IMR-90 (cell line): ENCODE data around the gene ARF1. TPM values are rescaled to one million over a fixed set of nuclear protein-coding genes. Genes with fewer than 3 reads are reported as not detected.

Experiments
- ATAC-seq: fragments of 200-7000 bp; cut with Tn5 transposase; 2 replicates; pipeline ENCODE4 v1.9.1; 2020; ENCODE audit warnings: low read depth, mild to moderate bottlenecking, moderate library complexity
- BruUV-seq: library from RNA; stranded (reverse); fragments of 400-500 nt; replicated peaks from 2 replicates; lab custom pipeline; 2021; lab: Mats Ljungman, UMichigan
- CTCF ChIA-PET: fragments of 300-600 bp; formaldehyde crosslinking; extraction: SDS; loops from one replicate; lab custom pipeline; 2021; ENCODE audit warnings: antibody characterized with exemption; lab: Yijun Ruan, JAX
- POLR2A ChIA-PET: fragments of 300-600 bp; sonication (Branson Sonifier 250); formaldehyde crosslinking; loops from one replicate; lab custom pipeline; 2022; ENCODE audit warnings: antibody characterized with exemption; ENCODE audit not compliant: unreplicated experiment; lab: Charles Lee
- DNase-seq: peaks from one replicate; pipeline ENCODE4 v3.0.0; 2013
- H2AFZ ChIP-seq: replicated peaks from 2 replicates; pipeline ENCODE3; 2013; ENCODE audit warnings: low read length, mild to moderate bottlenecking; ENCODE audit not compliant: poor library complexity
- H2AK5ac ChIP-seq: 2 replicates; pipeline ENCODE4 v1.6.1; 2013; ENCODE audit warnings: low read depth, low read length, inconsistent platforms
- H2AK9ac ChIP-seq: replicated peaks from 2 replicates; pipeline ENCODE3; 2013; ENCODE audit warnings: mild to moderate bottlenecking, low read depth, low read length, moderate library complexity; ENCODE audit not compliant: poor library complexity
- H2BK120ac ChIP-seq: 2 replicates; pipeline ENCODE4 v1.6.1; 2013; ENCODE audit warnings: low read depth, low read length, inconsistent platforms
- H2BK15ac ChIP-seq: 3 replicates; pipeline ENCODE4 v1.6.1; 2013; ENCODE audit warnings: low read depth, low read length, inconsistent platforms
- H2BK20ac ChIP-seq: 2 replicates; pipeline ENCODE4 v1.6.1; 2013; ENCODE audit warnings: low read depth, mild to moderate bottlenecking, inconsistent platforms, low read length, moderate library complexity
- H2BK5ac ChIP-seq: 2 replicates; pipeline ENCODE4 v1.6.1; 2013; ENCODE audit warnings: mild to moderate bottlenecking, low read depth, low read length, inconsistent platforms; ENCODE audit not compliant: poor library complexity, severe bottlenecking
- H3K14ac ChIP-seq: replicated peaks from 2 replicates; pipeline ENCODE4 v1.6.1; 2013; ENCODE audit warnings: low read depth, low read length, inconsistent platforms
- H3K18ac ChIP-seq: 2 replicates; pipeline ENCODE4 v1.6.1; 2013; ENCODE audit warnings: low read depth, low read length, control low read depth
- H3K23ac ChIP-seq: 2 replicates; pipeline ENCODE4 v1.6.1; 2013; ENCODE audit warnings: low read depth, low read length, inconsistent platforms
- H3K27ac ChIP-seq: 2 replicates; pipeline ENCODE4 v1.5.1; 2013; ENCODE audit warnings: mild to moderate bottlenecking, control low read depth, low read length; ENCODE audit not compliant: insufficient read depth
- H3K27me3 ChIP-seq: 2 replicates; pipeline ENCODE4 v1.6.1; 2013; ENCODE audit warnings: low read length; ENCODE audit not compliant: control insufficient read depth, insufficient read depth
- H3K36me3 ChIP-seq: 2 replicates; pipeline ENCODE4 v1.6.1; 2013; ENCODE audit warnings: low read length, mixed read lengths; ENCODE audit not compliant: control insufficient read depth, insufficient read depth
- H3K4ac ChIP-seq: 2 replicates; pipeline ENCODE4 v1.6.1; 2013; ENCODE audit warnings: low read depth, low read length, inconsistent platforms
- H3K4me1 ChIP-seq: 2 replicates; pipeline ENCODE4 v1.6.1; 2013; ENCODE audit warnings: low read length, mixed read lengths; ENCODE audit not compliant: control insufficient read depth, insufficient read depth
- H3K4me2 ChIP-seq: 2 replicates; pipeline ENCODE4 v1.6.1; 2013; ENCODE audit warnings: low read depth, mild to moderate bottlenecking, control low read depth, low read length, moderate library complexity
- H3K4me3 ChIP-seq: 2 replicates; pipeline ENCODE4 v1.5.1; 2013; ENCODE audit warnings: low read depth, mild to moderate bottlenecking, control low read depth, low read length, moderate library complexity; ENCODE audit not compliant: insufficient read depth
- H3K56ac ChIP-seq: 2 replicates; pipeline ENCODE4 v1.6.1; 2013; ENCODE audit warnings: low read length, inconsistent platforms; ENCODE audit not compliant: insufficient read depth; ENCODE audit errors: extremely low read depth
- H3K79me1 ChIP-seq, 2 experiments: 2 replicates each; pipeline ENCODE4 v1.6.1; 2013; ENCODE audit warnings: low read length in 2 of 2, inconsistent platforms in 1 of 2, low read depth in 1 of 2
- H3K9ac ChIP-seq: 2 replicates; pipeline ENCODE4 v1.6.1; 2013; ENCODE audit warnings: low read depth, low read length, control low read depth
- H3K9me1 ChIP-seq: 2 replicates; pipeline ENCODE4 v1.6.1; 2013; ENCODE audit warnings: low read length, inconsistent platforms; ENCODE audit not compliant: insufficient read depth
- H3K9me3 ChIP-seq: 2 replicates; pipeline ENCODE4 v1.6.1; 2013; ENCODE audit warnings: low read length; ENCODE audit not compliant: control insufficient read depth, insufficient read depth
- H4K20me1 ChIP-seq: 2 replicates; pipeline ENCODE4 v1.6.1; 2013; ENCODE audit warnings: low read length, inconsistent platforms; ENCODE audit not compliant: insufficient read depth
- H4K5ac ChIP-seq: 2 replicates; pipeline ENCODE4 v1.6.1; 2013; ENCODE audit warnings: mild to moderate bottlenecking, low read depth, low read length, control low read depth
- H4K8ac ChIP-seq, 2 experiments: 2 replicates each; pipeline ENCODE4 v1.6.1; 2013; ENCODE audit warnings: low read depth in 2 of 2, low read length in 2 of 2, control low read depth in 1 of 2, inconsistent platforms in 1 of 2
- H4K91ac ChIP-seq: 2 replicates; pipeline ENCODE4 v1.6.1; 2013; ENCODE audit warnings: low read depth, low read length, inconsistent platforms; ENCODE audit not compliant: insufficient read depth
- CEBPB ChIP-seq: IDR thresholded peaks from 2 replicates; pipeline ENCODE4 v1.6.1; 2012; ENCODE audit warnings: low read depth, low read length, improper control_type of control experiment
- CHD1 ChIP-seq: IDR thresholded peaks from 2 replicates; pipeline ENCODE4 v1.6.1; 2012; ENCODE audit warnings: low read depth, low read length, improper control_type of control experiment
- CTCF ChIP-seq: conservative IDR thresholded peaks from 2 replicates; pipeline ENCODE4 v1.5.1; 2012; ENCODE audit warnings: mild to moderate bottlenecking, low read depth, low read length, improper control_type of control experiment
- FOS ChIP-seq: fragments of 150-350 bp; IDR thresholded peaks from 2 replicates; pipeline ENCODE4 v1.6.1; 2016; ENCODE audit warnings: low read depth, low read length
- MAFK ChIP-seq: IDR thresholded peaks from 2 replicates; pipeline ENCODE4 v1.6.1; 2012; ENCODE audit warnings: low read depth, low read length, improper control_type of control experiment
- MAZ ChIP-seq: IDR thresholded peaks from 2 replicates; pipeline ENCODE4 v1.6.1; 2012; ENCODE audit warnings: low read depth, mild to moderate bottlenecking, low read length, improper control_type of control experiment, moderate library complexity, borderline replicate concordance
- MXI1 ChIP-seq: IDR thresholded peaks from 2 replicates; pipeline ENCODE4 v1.6.1; 2012; ENCODE audit warnings: low read depth, mild to moderate bottlenecking, low read length, moderate library complexity, borderline replicate concordance
- NFE2L2 ChIP-seq: fragments of 150-350 bp; IDR thresholded peaks from 2 replicates; pipeline ENCODE4 v1.6.1; 2016; ENCODE audit warnings: low read depth, mild to moderate bottlenecking, low read length
- RAD21 ChIP-seq: IDR thresholded peaks from 2 replicates; pipeline ENCODE4 v1.6.1; 2012; ENCODE audit warnings: low read length, improper control_type of control experiment
- RCOR1 ChIP-seq: IDR thresholded peaks from 2 replicates; pipeline ENCODE4 v1.6.1; 2012; ENCODE audit warnings: mild to moderate bottlenecking, low read length, improper control_type of control experiment; ENCODE audit not compliant: insufficient replicate concordance
- RFX5 ChIP-seq: IDR thresholded peaks from 2 replicates; pipeline ENCODE4 v1.8.0; 2012; ENCODE audit warnings: low read depth, mild to moderate bottlenecking, low read length, moderate library complexity
- SMC3 ChIP-seq: fragments of 150-350 bp; IDR thresholded peaks from 2 replicates; pipeline ENCODE4 v1.6.1; 2016; ENCODE audit warnings: low read depth, mild to moderate bottlenecking, antibody characterized with exemption, low read length, moderate library complexity
- WGBS, 2 experiments: methylation state at CpG; one replicate each; pipeline versions ENCODE4 v1.1.5 to v1.1.7; 2013; ENCODE audit warnings: missing lambda C conversion rate in 2 of 2; ENCODE audit not compliant: insufficient read length in 1 of 2; ENCODE audit errors: extremely low coverage in 2 of 2; 5-methylcytosine and 5-hydroxymethylcytosine counted together
- dilution Hi-C: fragments of 300-500 bp; cut with HindIII; formaldehyde crosslinking; loops from one replicate; pipeline ENCODE4 v1.14.3; 2018; ENCODE audit warnings: low sequenced_read_pairs; ENCODE audit not compliant: unreplicated experiment
- in situ Hi-C: fragments of 300-500 bp; cut with MboI; formaldehyde crosslinking; loops from 3 replicates; pipeline ENCODE4 v1.14.3; 2019; ENCODE audit warnings: low sequenced_read_pairs, inconsistent platforms, mixed read lengths
- intact Hi-C: fragments of 100-400 bp; cut with micrococcal nuclease; formaldehyde crosslinking; loops from 2 replicates; pipeline ENCODE4 v1.10.0; 2022
- polyA plus RNA-seq, 3 experiments: library from polyadenylated mRNA; depleted of rRNA; stranded (reverse); fragments of >200 nt; gene quantifications; 2 replicates each; pipeline ENCODE4 v1.2.3, GENCODE V29; 2012; ENCODE audit warnings: low replicate concordance in 1 of 3
- total RNA-seq: library from RNA; depleted of rRNA; stranded (reverse); fragments of >200 nt; gene quantifications from 2 replicates; pipeline ENCODE4 v1.2.3, GENCODE V29; 2012
- TF ChIP-seq, protein P1 (sequence below): fragments of 150-350 bp; IDR thresholded peaks from 2 replicates; pipeline ENCODE4 v1.6.1; 2017; ENCODE audit warnings: mild to moderate bottlenecking, antibody characterized with exemption, low read length, low read depth
- TF ChIP-seq, protein P2 (sequence below): fragments of 150-350 bp; IDR thresholded peaks from 2 replicates; pipeline ENCODE4 v1.6.1; 2016; ENCODE audit warnings: low read depth, mild to moderate bottlenecking, low read length, moderate library complexity, borderline replicate concordance

The ARF1 gene
- total and polyA plus RNA-seq, 2 of the 4 experiments (the other 2 are of a cell fraction), result 330 to 1,100 TPM

GRCh38 chr1:228098323-228098931 lies 15.9 kb downstream of the ARF1 start:
- ATAC-seq (no peak), DNase-seq (no peak)
- peaks cover 48% of the 10 kb centered on the region for H3K36me3 ChIP-seq
- no peak overlapping the region for H3K4ac ChIP-seq
- no peak overlapping the region for H2BK15ac ChIP-seq
- H3K23ac ChIP-seq, result no peak overlapping the region
- H3K4me3 ChIP-seq, result no peak overlapping the region
- peaks cover 84% of the 10 kb centered on the region for H4K20me1 ChIP-seq
- no peak overlapping the region for H3K56ac ChIP-seq
- dilution Hi-C loops, result no loop called here
- TF ChIP-seq CEBPB, result no peak
- TF ChIP-seq CTCF, result no peak
- no peak for TF ChIP-seq MAFK
- no peak for TF ChIP-seq MAZ
- TF ChIP-seq, protein P1, sequence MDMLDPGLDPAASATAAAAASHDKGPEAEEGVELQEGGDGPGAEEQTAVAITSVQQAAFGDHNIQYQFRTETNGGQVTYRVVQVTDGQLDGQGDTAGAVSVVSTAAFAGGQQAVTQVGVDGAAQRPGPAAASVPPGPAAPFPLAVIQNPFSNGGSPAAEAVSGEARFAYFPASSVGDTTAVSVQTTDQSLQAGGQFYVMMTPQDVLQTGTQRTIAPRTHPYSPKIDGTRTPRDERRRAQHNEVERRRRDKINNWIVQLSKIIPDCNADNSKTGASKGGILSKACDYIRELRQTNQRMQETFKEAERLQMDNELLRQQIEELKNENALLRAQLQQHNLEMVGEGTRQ, result no peak
- no peak for TF ChIP-seq RAD21
- TF ChIP-seq MXI1, result no peak
- no peak for TF ChIP-seq CHD1
- no peak for TF ChIP-seq FOS
- no peak for TF ChIP-seq NFE2L2
- TF ChIP-seq RCOR1, result no peak
- no peak for TF ChIP-seq SMC3
- TF ChIP-seq RFX5, result no peak
- TF ChIP-seq, protein P2, sequence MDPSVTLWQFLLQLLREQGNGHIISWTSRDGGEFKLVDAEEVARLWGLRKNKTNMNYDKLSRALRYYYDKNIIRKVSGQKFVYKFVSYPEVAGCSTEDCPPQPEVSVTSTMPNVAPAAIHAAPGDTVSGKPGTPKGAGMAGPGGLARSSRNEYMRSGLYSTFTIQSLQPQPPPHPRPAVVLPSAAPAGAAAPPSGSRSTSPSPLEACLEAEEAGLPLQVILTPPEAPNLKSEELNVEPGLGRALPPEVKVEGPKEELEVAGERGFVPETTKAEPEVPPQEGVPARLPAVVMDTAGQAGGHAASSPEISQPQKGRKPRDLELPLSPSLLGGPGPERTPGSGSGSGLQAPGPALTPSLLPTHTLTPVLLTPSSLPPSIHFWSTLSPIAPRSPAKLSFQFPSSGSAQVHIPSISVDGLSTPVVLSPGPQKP, result no peak
- no peak overlapping the region for H2BK120ac ChIP-seq
- no peak overlapping the region for H3K18ac ChIP-seq
- no peak overlapping the region for H2AFZ ChIP-seq
- no peak overlapping the region for H4K5ac ChIP-seq
- intact Hi-C loops, result no loop called here
- no peak overlapping the region for H2BK20ac ChIP-seq
- H3K79me1 ChIP-seq, result peaks cover 5 to 59% of the 10 kb centered on the region in 2 experiments; a peak in 3 of 4 replicates
- TSS peak; percentile 87 for BruUV-seq
- no peak overlapping the region for H3K14ac ChIP-seq
- H3K9me3 ChIP-seq, result peaks cover 9% of the 10 kb centered on the region; the same call in 1 of the 2 replicates
- in situ Hi-C loops, result no loop called here
- H3K9ac ChIP-seq, result no peak overlapping the region
- peaks cover 16% of the 10 kb centered on the region; the same call in 1 of the 2 replicates for H3K9me1 ChIP-seq
- H4K8ac ChIP-seq, result no peak overlapping the region
- ChIA-PET POLR2A (no interaction called here), CTCF (no interaction called here)
- no peak overlapping the region for H2AK5ac ChIP-seq
- H3K4me1 ChIP-seq, result 0 out of 2 replicates have a peak, but pooled peaks cover 5% of the 10 kb centered on the region
- H4K91ac ChIP-seq, result no peak overlapping the region
- H3K27ac ChIP-seq, result no peak overlapping the region
- no peaks in the 10 kb centered on the region for H3K27me3 ChIP-seq
- peak overlapping the region; percentile 29 for H2AK9ac ChIP-seq
- WGBS, 2 experiments, result 90% methylated on average over 12 of the region's 28 CpGs; no CpG with 5 or more reads in 1 of the 2 experiments
- H3K4me2 ChIP-seq, result no peak overlapping the region
- no peak overlapping the region for H2BK5ac ChIP-seq
